Activated CD4-positive, CD25-positive, alpha-beta regulatory T cell (primary cell): Measurements from ENCODE around the gene HAPLN2.
A peak's percentile ranks its signal among the peaks of the same experiment; 100 is the strongest.
"Not testable (repeated sequence)": the region's sequence is repeated elsewhere in the genome, so short reads cannot be mapped to it uniquely, and the experiment has no call there.

Experiments used
- DNase-seq, 4 experiments: peaks; one replicate each; lab custom pipeline; 2025; lab: John Stamatoyannopoulos, UW

HAPLN2 gene

DNA sequence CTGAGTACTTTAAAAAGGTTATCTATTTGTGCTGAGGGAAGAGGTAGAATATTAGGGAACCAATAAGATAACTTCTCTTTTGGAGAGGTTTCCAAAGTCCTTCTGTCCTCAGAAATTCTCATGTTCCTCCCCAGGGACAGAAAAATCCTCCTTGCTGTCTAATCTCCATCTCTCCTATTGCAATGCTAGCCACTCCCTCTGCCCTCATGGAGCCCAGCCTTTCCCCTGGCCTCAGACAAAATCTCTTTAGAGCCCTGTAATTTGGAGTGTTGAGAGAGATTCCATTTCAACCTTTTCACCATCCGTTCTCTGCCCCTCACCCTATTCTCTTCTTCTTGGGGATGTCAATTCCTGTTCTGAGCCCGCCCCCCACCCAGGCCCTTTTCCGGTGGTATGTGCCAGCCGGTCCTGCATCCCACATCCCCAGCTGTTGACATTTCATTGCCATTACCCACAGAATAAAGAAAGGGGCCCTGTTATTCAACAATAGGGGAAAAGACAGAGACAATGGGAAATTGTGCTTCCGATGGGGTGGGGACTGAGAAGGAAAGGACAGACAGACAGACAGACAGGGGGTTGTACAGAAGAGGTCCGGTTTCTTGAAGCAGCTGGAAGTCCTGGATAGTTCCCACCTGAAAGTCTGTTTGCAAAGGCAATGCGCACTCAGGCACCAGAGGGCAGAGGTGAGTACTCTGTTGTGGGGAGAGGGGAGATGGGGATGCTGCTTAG is at the start of gene HAPLN2:
Gene HAPLN2, plus strand, starts transcription at position 563 of the 729 bp plus-strand sequence. CDS start 4,076 bp downstream, outside the sequence.
- peak in 1 of 4 experiments; percentile 17 for DNase-seq

DNA sequence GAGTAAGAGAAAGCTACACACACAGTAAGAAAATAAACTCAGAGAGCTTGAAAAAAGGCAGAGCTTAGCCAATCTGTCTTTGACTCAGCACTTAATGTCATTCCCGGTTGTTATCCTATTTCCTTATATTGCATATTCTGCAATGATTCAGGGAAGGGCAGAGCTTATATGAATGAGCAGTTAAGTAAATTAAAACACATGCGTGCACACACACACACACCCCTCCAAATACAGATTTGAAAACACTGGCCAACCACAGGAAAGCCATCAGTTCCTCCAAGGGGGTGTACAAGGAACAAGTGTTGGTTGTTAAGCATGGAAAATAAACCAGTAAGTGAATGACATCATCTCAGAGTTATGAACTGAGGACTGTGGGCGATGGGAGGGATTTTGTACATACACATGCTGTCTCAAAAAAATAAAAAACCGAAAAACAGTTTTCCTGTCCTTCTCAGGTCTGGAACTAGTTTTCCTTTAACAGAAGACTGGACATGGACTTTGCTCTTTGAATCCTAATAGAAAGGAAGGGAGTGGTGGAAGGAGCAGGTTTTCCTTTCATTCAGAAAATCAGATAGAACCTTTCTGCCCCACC is 47.9 kb upstream of the HAPLN2 start:
- no peak for DNase-seq

- DNase-seq, result peak; percentile 49 to 67 (median 50)
These were observed 47.1 kb upstream of the HAPLN2 start, which contains the start of gene IQGAP3 for GRCh38 chr1:156571919-156572662. TSS of gene IQGAP3 (minus strand) at chr1:156572565. CDS start at chr1:156572529, 36 bp downstream.

- DNase-seq, result no peak
These were observed 46.6 kb upstream of the HAPLN2 start for GRCh38 chr1:156572663-156573018.

GRCh38 chr1:156574039-156574633 is 45.1 kb upstream of the HAPLN2 start:
- no peak for DNase-seq

GRCh38 chr1:156577550-156577949 is 41.7 kb upstream of the HAPLN2 start:
- DNase-seq, result no peak

- DNase-seq, result no peak
These were observed 41.2 kb upstream of the HAPLN2 start for GRCh38 chr1:156578055-156578454.

DNA sequence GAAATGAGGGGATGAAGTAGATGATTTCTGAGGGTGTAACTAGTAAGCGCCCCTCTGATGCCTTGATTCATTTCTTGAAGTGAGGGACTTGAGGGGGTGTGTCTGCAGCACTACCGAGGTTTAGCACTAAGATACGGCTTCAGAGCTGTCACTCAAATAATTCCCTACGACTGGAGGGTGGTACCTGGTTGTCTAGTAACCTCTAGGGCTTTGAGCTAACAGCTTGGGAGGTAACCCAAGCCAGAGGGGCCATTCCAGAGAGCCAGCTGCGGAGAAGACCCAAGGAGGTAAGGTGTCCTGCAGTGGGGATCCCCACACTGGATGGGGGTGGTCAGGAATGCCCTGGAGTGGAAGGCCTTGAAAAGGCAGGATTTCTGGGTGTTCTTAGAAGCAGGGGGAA is 39.7 kb upstream of the HAPLN2 start, which contains the start of gene TTC24:
Gene TTC24, plus strand, starts transcription at position 252 of the 400 bp plus-strand sequence. CDS start 1,642 bp downstream, outside the sequence.
- DNase-seq, result no peak

DNA sequence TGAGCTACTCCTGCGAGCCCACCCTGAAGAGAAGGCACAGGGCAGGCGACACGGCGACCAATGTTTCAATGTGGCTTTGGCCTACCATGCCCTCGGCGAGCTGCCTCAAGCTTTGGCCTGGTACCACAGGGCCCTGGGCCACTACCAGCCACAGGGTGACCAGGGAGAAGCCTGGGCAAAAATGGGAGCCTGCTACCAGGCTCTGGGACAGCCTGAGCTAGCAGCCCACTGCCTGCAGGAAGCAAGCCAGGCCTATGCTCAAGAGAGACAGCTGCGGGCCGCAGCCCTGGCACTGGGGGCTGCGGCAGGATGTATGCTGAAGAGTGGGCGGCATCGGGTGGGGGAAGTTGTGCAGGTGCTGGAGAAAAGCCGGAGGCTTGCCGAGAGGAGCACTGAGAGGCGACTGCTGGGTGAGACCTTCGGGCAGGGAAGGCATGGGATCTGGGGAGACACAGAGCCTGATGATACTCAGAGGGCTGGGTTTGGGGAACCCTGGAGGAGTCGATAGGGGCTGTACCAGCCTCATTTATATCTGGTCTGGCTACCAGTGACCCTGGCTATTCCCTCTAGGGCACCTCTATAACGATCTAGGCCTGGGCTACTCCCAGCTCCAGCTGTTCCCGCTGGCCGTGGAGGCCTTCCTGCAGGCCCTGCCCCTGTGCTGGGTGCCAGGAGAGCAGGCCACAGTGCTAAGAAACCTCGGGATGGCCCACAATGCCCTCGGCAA is 37.4 kb upstream of the HAPLN2 start:
- DNase-seq, result no peak

DNA sequence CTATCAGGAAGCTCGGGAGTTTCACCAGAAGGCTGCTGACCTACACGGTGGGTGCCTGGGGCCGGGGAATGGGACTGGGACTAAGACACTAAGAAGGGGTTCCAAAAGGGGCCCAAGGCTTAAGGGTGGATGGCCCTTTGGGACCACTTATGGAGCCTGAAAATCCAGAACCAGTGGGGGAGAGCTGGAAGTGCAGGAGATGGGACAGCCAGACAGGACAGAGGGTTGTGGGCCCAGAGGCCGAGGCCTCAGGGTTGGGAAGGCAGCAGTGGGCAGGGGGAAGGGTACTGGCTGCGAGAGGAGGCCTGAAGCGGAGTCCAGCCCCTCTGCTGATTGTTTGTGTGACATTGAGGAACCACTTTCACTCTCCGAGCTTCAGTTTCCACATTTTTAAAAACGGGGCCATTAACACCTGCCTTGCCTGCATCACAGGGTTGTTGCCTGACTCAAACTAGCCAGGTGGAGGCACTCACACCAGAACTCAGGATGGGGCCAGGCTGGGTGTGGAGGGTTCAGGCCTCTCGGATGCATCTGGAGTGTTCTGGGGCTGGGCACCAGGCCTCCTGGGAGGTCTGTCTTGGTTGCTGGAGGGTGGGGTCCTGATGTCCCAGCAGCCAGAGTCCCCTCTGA is 36.7 kb upstream of the HAPLN2 start:
- no peak for DNase-seq

DNA sequence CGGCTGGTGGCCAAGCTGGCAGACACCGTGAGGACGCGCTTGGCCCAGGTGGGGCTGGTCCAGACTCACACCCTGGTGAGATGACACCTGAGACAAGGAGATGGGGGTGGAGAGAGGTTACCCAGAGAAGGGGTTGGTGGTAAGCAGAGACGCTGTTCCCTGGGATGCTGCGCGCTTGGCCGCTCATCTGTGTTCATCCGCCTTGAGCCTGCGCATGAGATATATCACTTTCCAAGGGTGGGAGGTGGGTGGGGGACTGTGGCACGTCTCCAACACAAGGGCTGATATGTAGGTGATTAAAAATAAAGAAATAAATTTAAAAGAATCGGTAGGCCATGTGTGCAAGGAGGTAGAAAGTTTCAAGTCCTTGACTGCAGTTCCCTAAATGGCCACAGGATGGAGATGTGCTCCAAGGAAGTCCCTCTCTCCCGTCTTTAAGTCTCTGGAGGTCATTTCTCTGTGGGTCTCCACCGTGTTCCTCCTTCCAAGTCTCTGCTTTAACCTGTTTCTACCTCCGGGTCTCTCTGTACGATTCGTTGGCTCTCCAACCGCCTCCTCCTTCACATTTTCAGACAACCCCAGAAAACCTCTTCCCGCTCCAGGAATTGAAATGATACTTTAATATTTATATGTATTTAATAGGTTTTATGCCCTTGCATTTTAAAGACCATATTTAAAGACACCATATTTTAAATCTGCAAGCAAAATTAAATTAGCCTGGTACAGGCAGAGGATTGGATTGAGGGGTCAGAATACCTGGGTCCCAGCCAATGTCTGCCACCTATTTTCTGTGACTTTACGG is 35.2 kb upstream of the HAPLN2 start:
- peak; percentile 31 to 64 (median 42) for DNase-seq

- DNase-seq, result no peak
These were observed 34.4 kb upstream of the HAPLN2 start for GRCh38 chr1:156584813-156585212.

GRCh38 chr1:156586323-156586722 is 32.9 kb upstream of the HAPLN2 start:
- DNase-seq, result no peak

DNA sequence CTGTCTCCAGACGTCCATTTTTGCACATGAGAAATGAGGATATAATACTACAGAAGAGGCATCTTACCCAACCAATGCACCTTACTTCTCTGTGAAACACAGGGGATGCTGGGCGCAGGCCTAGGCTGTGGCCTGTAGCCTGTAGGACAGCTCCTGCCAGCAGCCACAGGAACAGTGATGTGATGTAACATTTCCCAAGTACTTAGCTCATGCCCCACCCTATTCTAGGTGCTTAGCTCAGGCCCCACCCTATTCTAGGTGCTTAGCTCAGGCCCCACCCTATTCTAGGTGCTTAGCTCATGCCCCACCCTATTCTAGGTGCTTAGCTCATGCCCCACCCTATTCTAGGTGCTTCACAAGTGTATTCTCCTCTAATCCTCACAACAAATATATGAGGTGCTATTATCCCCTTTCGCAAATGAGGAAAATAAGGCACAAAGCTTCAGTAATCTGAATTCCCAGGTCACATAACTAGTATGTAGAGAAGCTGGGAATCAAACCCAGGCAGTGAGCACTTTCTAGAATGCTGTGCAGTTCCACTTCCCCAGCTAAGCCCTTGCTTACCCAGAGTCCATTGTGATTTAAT is 32.2 kb upstream of the HAPLN2 start:
- no peak for DNase-seq

- not testable (repeated sequence) for DNase-seq
These were observed 31.3 kb upstream of the HAPLN2 start for GRCh38 chr1:156587927-156588326.

- DNase-seq, result no peak
These were observed 29.7 kb upstream of the HAPLN2 start for GRCh38 chr1:156589546-156589945.

- DNase-seq, result no peak
These were observed 28.7 kb upstream of the HAPLN2 start for GRCh38 chr1:156590326-156591180.

DNA sequence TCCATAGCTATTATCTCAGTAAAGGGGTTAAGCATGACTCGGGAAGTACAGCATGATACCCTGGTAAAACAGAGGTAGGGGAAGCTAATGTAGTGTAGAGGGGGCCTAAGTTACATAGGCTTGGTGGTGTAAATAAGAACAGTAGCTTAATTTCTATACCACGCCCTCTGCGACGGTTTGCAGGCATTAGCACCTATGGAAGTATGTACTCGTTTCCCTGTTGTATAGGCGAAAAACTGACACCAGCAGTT is 28.1 kb upstream of the HAPLN2 start:
- DNase-seq, result no peak

- DNase-seq, result peak; percentile 32 to 59 (median 45)
These were observed 27.6 kb upstream of the HAPLN2 start, which contains the start of gene NAXE for GRCh38 chr1:156591432-156592157. TSS of gene NAXE (plus strand) at chr1:156591776. CDS start at chr1:156591805, 29 bp downstream.
